DLD1 (cell line): Measurements from ENCODE around the gene ZBTB46.

Source experiments
- in situ Hi-C: cut with HindIII; loops from 2 replicates; pipeline ENCODE4 v1.10.0; 2017; ENCODE audit warnings: low sequenced_read_pairs

ZBTB46 gene

DNA sequence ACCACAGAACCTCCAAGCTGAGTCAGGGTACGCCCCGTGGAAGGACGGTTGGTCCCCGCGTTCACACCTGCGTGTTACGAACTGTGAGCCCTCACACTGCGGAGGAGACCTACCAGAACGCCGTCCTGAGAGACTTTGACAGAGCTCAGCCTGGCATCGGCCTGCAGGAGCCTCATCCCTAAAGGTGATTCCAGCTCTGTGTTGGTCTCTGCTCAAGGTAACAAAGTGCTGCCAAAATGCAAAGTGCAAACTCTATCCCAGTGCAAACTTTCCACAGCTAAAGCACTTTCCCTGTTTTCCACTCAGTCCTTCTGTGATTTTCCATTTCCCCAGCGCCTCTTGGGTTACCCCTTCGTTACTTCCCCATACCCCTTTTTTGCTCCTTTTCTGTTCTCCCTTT is 8.6 kb upstream of the ZBTB46 start:
- in situ Hi-C loops, result no loop called here

DNA sequence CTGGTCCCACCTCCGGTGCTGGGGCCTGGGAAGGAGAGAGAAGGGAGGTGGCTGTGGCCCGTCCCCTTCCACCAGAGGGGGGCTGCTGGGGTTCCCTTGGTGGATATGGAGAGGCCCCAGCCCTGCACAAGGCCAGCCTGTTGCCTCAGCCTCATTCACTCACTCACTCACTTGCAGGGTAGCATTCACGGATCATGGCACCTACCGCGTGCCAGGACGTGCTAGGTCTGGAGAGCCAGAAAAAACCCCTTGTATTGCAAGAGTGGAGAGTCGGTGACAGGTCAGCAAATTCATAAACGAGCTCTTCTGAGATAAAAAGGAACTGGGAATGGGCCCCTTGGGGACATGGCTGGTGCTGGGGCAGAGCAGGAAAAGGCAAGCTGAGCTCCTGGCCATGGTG is 6.4 kb upstream of the ZBTB46 start:
- in situ Hi-C loops, result no loop called here

DNA sequence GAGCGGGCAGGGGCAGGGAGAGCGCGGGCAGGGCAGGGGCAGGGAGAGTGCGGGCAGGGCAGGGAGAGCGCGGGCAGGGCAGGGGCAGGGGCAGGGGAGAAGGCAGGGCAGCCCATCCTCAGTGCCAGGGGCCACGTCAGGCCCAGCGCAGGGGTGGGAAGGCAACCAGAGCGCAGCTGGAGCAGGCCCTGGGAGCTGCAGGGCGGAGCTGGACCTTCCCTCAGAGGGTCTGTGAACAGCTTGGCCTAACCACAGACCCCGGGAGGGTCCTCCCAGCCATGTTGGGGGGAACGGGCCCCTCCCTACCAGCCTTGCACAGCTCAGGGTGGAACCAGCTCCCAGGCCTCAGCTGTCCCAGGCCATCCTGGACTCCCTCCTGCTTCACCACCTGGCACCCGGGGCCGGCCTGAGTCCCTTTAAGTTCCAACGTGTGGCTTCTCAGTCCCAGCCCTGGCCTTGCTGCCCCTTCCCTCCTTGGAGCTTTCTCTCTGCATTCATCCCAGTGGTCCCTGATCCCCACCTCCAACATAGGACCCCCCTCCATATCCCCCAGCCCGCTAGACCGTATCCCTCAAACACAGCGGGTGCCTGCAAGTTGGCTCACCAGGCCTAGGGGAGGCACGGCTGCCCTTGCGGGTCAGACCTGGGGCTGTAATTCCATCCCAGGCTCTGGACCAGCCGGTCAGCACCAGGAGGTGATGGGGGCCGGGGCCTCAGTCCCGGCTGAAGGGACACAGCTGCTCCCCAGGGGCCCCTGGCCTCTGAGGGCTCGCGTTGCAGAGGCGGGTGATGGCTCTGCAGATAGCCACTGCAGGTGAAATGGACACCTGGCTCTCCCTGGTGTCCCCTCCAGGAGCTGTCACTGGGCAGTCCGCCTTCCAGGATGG is 5.6 kb upstream of the ZBTB46 start:
- in situ Hi-C loops, result no loop called here

DNA sequence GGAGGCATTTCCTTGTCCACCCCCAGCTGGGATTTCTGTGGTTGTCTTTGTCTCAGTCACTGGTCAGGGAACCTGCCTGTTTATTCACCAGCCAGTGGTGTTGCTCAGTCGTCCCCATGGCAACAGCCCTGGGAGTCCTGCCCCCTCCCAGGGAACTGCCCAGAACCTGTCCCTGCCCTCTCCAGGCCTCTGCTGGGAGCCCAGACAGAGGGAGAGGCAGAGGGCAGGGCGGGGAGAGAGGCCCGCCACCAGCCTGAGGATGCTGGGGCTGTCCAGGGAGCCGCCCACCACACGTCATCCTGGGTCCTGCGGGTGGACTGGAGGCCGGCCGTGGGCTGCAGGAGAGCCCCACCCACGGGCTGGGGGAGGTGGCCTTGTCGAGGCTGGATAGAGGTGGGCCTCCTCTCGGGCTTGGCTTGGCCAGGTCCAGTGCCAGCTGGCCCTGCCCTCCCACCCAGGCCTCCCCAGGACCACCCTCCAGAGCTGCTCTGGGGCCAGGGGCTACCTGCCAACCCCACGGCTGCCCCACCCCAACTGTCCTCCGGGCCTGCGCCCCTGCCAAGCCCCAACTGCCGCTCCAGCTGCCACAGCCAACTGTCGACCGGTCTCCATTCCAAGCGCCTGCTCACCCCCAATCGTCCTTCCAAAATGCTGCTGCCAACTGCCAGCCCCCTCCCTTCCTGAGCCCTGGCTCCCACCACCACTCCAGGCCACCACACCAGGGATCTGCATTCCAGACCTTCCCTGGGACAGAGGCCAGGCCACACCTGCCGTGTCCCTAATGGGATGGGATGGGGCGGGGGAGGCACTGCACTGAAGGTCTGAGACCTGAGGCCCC is 4.2 kb upstream of the ZBTB46 start:
- in situ Hi-C loops, result no loop called here

- in situ Hi-C loops, result no loop called here
Observed at GRCh38 chr20:63834491-63834880, 3.4 kb upstream of the ZBTB46 start.

GRCh38 chr20:63833776-63834490 is 2.9 kb upstream of the ZBTB46 start:
- in situ Hi-C loops, result no loop called here

GRCh38 chr20:63831993-63832686 is 1.1 kb upstream of the ZBTB46 start:
- in situ Hi-C loops, result no loop called here

DNA sequence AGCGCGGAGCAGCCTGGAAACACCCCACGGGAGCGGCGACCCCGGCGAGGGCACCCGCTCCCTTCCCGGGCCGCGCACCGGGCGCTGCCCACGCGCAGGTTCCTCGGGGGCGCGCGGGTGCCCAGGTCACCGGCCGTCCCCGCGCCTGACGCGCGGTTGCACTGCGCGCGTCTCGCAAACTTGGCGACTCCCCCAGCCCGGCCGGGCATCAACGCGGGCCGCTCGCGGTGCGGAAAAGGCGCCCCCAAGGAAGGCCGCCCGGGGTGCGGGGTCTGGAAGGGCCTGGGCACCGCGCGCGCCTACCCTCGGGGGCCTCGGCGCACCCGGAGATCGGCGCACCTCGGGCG is 555 bp upstream of the ZBTB46 start:
- in situ Hi-C loops, result no loop called here

DNA sequence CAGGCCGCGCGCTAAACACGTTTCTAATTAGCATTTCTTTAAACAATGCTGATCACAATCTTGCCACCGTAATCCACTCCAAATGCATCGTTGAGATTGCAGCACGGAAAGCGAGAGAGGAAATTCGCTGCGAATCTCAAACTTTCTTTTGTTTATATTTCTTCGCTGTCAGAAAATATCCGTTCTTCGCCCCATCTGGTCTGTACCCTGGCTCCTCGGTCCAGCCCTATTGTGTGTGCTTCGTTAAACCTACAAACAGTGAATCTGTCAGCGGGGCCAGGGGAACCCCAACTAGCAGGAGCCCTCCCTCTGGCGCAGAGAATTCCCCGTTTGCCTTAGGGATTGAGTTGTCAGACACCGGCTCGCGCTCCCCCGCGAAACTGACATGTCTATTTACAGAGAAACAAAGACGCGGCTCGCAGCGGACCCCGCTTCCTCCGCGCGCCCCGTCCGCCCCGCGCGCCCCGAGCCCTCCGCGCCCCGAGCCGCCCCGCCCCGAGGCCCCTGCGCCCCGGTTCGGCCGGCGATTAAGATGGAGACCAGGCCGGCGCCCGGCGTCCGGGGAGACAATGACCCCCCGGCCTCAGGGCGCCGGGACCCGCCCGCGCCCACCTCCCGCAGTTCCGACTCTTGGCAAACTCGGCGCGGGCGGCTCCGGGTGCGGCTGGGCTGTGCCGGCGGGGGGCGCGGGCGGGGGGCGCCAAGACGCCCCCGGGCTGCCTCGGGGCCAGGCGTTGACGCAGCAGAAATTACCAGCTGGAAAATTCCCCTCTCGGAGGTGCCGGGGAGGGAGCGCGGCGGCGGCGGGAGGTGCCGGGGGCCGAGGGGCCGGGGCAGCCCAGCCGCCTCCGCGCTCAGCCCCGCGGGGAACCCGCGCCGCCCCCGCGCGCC is 874 bp downstream of the ZBTB46 start:
- in situ Hi-C loops, result no loop called here

- in situ Hi-C loops, result no loop called here
Observed at GRCh38 chr20:63829603-63829944, 1.5 kb downstream of the ZBTB46 start.

GRCh38 chr20:63828951-63829350 is 2.1 kb downstream of the ZBTB46 start:
- in situ Hi-C loops, result no loop called here

- in situ Hi-C loops, result no loop called here
Observed at GRCh38 chr20:63828545-63828944, 2.5 kb downstream of the ZBTB46 start.

GRCh38 chr20:63828124-63828523 is 2.9 kb downstream of the ZBTB46 start:
- in situ Hi-C loops, result no loop called here

DNA sequence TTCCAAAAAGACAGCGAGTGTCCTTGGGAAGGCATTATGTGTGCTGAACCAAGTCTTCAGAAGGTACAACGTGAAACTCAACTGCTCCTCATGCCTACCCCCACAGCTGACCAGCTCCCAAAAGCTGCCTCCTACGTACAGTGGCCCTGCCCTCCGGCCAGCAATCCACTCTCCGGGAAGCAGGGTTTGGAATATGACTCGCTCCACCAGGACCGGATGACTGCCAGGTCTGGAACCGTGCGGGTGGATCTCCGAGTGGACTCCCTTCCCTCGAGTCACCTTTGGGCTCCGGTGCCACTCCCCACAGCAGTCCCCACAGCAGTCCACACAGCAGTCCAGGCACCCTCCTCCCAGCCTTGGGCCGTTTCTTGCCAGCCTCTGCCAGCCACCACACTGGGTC is 4.3 kb downstream of the ZBTB46 start:
- in situ Hi-C loops, result no loop called here

GRCh38 chr20:63825331-63826118 is 5.5 kb downstream of the ZBTB46 start:
- in situ Hi-C loops, result no loop called here

- in situ Hi-C loops, result no loop called here
Observed at GRCh38 chr20:63823691-63824311, 7.3 kb downstream of the ZBTB46 start.

DNA sequence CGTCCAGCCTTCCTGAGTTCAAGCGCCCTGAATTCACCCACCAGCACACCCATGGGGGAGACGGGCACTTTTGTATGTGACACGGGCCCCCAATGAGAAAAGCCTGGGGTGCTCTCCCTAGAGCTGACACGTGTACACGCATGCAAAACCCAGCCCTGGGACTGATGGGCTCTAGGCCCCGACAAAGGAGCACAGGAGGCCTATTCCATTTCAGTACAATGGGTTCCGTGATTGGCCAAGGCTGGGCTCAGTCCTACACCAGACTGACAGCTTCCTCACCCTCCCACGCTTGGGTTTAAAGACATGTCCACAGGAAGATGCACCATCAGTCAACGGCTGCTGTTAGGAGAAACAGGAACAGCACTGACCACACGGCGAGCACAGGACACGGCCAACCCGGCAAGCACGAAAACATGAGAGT is 8.8 kb downstream of the ZBTB46 start:
- in situ Hi-C loops, result no loop called here

GRCh38 chr20:63821811-63822210 is 9.3 kb downstream of the ZBTB46 start:
- in situ Hi-C loops, result no loop called here
